Thyroid gland (tissue), 4 donors: ENCODE results near the gene DNM3.

Experiments used
- CTCF ChIP-seq, 6 experiments: fragments of 200-600 bp in 3 of 6; fragments of 450-650 bp in 3 of 6; sonication (generic) in 3 of 6; IDR thresholded peaks; one replicate each; pipeline ENCODE4 v1.5.1; 2016 to 2019; ENCODE audit warnings: antibody characterized with exemption in 6 of 6, mild to moderate bottlenecking in 2 of 6, inconsistent platforms in 1 of 6, moderate library complexity in 1 of 6
- POLR2A ChIP-seq, 2 donors: fragments of 450-650 bp; IDR thresholded peaks; one replicate each; pipeline ENCODE4 v1.6.1; 2017; ENCODE audit warnings: antibody characterized with exemption in 2 of 2, mild to moderate bottlenecking in 2 of 2, moderate library complexity in 1 of 2

GRCh38 chr1:172138634-172139033, 297.3 kb downstream of the DNM3 start:
- TF ChIP-seq CTCF (IDR thresholded peaks at IDR 0.05), result no peak
- TF ChIP-seq POLR2A (IDR thresholded peaks at IDR 0.05), result no peak
